Stimulated activated CD4-positive, alpha-beta T cell treated with anti-CD3 and anti-CD28 coated beads, Interleukin-15, amount 100 ng/mL, for 24 hours (primary cell): ENCODE measurements around the gene SPACA7.
"Not testable (repeated sequence)": the region's sequence is repeated elsewhere in the genome, so short reads cannot be mapped to it uniquely, and the experiment has no call there.

ENCODE experiments used
- DNase-seq: peaks from one replicate; pipeline ENCODE4 v3.0.0-alpha.2; 2020

The SPACA7 gene

GRCh38 chr13:112351825-112352224 lies 24.3 kb upstream of the SPACA7 start:
- no peak for DNase-seq

GRCh38 chr13:112353856-112354255 lies 22.3 kb upstream of the SPACA7 start:
- no peak for DNase-seq

- DNase-seq: no peak
These were observed 21.6 kb upstream of the SPACA7 start for GRCh38 chr13:112354330-112355273.

- DNase-seq: no peak
These were observed 20.8 kb upstream of the SPACA7 start for GRCh38 chr13:112355274-112355838.

- no peak for DNase-seq
These were observed 20.0 kb upstream of the SPACA7 start for GRCh38 chr13:112356190-112356589.

- no peak for DNase-seq
These were observed 18.0 kb upstream of the SPACA7 start for GRCh38 chr13:112358156-112358555.

- no peak for DNase-seq
These were observed 14.1 kb upstream of the SPACA7 start for GRCh38 chr13:112362021-112362420.

GRCh38 chr13:112363867-112364528 lies 12.2 kb upstream of the SPACA7 start:
- DNase-seq: no peak

- no peak for DNase-seq
These were observed 9.1 kb upstream of the SPACA7 start for GRCh38 chr13:112366907-112367646.

- DNase-seq: no peak
These were observed 7.3 kb upstream of the SPACA7 start for GRCh38 chr13:112368883-112369282.

GRCh38 chr13:112370311-112370710 lies 5.8 kb upstream of the SPACA7 start:
- DNase-seq: no peak

GRCh38 chr13:112374271-112374670 lies 1.9 kb upstream of the SPACA7 start:
- DNase-seq: no peak

GRCh38 chr13:112391746-112392145 lies 15.6 kb downstream of the SPACA7 start:
- no peak for DNase-seq

- DNase-seq: no peak
These were observed 16.6 kb downstream of the SPACA7 start for GRCh38 chr13:112392719-112393118.

GRCh38 chr13:112395022-112395421 lies 18.9 kb downstream of the SPACA7 start:
- DNase-seq: not testable (repeated sequence)

- DNase-seq: not testable (repeated sequence)
These were observed 19.8 kb downstream of the SPACA7 start for GRCh38 chr13:112395941-112396340.

GRCh38 chr13:112397108-112397507 lies 21.0 kb downstream of the SPACA7 start:
- no peak for DNase-seq

- not testable (repeated sequence) for DNase-seq
These were observed 22.2 kb downstream of the SPACA7 start for GRCh38 chr13:112398347-112398746.

- DNase-seq: not testable (repeated sequence)
These were observed 33.7 kb downstream of the SPACA7 start for GRCh38 chr13:112409828-112410227.

- DNase-seq: no peak
These were observed 40.5 kb downstream of the SPACA7 start for GRCh38 chr13:112416647-112417046.

- no peak for DNase-seq
These were observed 40.9 kb downstream of the SPACA7 start for GRCh38 chr13:112417079-112417478.

- DNase-seq: no peak
These were observed 47.9 kb downstream of the SPACA7 start for GRCh38 chr13:112424098-112424497.

GRCh38 chr13:112428704-112429103 lies 52.5 kb downstream of the SPACA7 start:
- DNase-seq: no peak
